GM13977 (cell line): Measurements from ENCODE around the gene SUCLG2.

Source experiments
- DNase-seq: peaks from one replicate; pipeline ENCODE4 v3.0.0; 2012; ENCODE audit warnings: low spot score
- in situ Hi-C: fragments of 300-500 bp; cut with MboI; formaldehyde crosslinking; loops from one replicate; pipeline ENCODE4 v1.12.0; 2022; ENCODE audit warnings: low sequenced_read_pairs, low pct_unique_long_range_greater_than_20kb, mixed read lengths, inconsistent platforms; ENCODE audit not compliant: unreplicated experiment
- TF ChIP-seq, protein P1 (sequence below): IDR thresholded peaks from 2 replicates; pipeline ENCODE4 v1.5.1; 2012; ENCODE audit warnings: mild to moderate bottlenecking, control low read depth; ENCODE audit not compliant: insufficient read depth; ENCODE audit errors: extremely low read depth, missing control alignments

Gene SUCLG2

DNA sequence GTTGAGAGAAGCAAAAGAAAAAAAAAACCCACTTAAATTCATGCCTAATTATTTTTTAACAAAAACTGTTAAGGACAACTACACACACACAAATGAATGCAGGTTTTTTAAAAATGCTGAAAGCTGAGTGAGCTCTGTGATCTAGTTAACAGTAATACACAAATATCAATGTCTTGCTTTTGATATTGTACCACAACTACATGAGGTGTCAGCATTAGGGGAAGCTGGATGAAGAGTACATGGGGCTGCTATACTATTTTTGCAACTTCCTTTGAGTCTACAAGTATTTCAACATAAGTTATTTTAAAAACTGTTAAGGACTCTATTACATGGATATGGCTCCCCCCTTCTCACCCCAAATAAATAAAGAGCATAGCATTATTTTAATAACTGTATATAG is 44.7 kb downstream of the SUCLG2 start:
- no peak for DNase-seq
- in situ Hi-C loops, result no loop called here
- TF ChIP-seq, protein P1, sequence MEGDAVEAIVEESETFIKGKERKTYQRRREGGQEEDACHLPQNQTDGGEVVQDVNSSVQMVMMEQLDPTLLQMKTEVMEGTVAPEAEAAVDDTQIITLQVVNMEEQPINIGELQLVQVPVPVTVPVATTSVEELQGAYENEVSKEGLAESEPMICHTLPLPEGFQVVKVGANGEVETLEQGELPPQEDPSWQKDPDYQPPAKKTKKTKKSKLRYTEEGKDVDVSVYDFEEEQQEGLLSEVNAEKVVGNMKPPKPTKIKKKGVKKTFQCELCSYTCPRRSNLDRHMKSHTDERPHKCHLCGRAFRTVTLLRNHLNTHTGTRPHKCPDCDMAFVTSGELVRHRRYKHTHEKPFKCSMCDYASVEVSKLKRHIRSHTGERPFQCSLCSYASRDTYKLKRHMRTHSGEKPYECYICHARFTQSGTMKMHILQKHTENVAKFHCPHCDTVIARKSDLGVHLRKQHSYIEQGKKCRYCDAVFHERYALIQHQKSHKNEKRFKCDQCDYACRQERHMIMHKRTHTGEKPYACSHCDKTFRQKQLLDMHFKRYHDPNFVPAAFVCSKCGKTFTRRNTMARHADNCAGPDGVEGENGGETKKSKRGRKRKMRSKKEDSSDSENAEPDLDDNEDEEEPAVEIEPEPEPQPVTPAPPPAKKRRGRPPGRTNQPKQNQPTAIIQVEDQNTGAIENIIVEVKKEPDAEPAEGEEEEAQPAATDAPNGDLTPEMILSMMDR, result no peak

DNA sequence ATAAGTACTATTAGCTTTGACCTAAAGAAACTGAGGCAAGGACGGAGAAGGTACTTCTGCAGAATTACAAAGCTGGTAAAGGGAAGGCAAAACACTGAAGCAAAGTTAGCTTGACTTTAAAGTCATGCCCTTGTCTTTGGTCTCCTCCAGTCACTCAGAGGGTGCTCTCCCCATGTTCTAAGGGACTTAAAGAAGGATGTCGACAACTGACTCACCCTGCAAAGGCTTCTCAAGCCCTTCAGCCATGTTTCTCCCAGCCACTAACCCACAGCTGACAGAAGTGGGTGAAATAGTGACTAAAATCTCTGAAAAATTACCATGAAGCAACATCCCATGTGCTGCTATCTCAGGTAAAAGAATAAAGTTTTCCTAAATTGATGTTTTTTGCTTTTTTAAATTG is 46.4 kb downstream of the SUCLG2 start:
- TF ChIP-seq, protein P1, result no peak
- DNase-seq, result no peak
- in situ Hi-C loops, result no loop called here

DNA sequence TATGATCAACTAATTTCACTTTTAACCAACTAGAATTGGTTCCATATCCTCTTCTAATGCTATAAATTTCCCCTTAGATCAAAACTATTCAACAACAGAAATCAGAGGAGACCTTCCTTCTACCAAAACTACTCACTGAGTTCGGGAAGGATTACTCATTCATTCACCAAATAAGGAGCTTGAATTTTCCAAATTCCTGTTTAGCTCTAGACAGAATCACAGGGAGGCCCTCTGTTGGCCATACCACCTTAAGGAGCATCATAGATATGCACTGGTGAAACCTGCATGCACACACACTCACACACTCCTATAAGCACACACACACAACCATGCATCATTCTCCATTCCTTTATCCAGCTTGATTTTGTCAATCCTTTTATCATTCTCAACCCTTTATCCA is 49.0 kb downstream of the SUCLG2 start:
- TF ChIP-seq, protein P1, result no peak
- in situ Hi-C loops, result no loop called here
- no peak for DNase-seq

DNA sequence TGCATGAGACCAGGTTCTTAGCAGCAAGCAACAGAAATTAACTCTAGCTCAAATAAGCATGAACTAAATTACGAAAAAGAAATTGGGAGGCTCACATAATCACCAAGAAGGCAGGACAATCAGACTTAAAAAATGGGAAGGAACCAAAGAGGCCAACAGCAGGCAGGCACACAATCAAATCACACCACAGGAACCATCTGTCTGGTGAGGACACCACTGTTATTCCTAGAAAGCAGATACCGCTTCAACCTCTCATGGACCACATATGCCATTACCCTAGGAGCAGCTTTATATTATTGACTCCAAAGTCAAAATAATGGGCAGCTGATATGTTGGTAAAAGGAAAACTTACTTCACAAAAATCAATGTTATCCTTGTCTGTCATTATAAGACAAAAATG is 51.6 kb downstream of the SUCLG2 start:
- TF ChIP-seq, protein P1, result no peak
- in situ Hi-C loops, result no loop called here
- DNase-seq, result no peak

DNA sequence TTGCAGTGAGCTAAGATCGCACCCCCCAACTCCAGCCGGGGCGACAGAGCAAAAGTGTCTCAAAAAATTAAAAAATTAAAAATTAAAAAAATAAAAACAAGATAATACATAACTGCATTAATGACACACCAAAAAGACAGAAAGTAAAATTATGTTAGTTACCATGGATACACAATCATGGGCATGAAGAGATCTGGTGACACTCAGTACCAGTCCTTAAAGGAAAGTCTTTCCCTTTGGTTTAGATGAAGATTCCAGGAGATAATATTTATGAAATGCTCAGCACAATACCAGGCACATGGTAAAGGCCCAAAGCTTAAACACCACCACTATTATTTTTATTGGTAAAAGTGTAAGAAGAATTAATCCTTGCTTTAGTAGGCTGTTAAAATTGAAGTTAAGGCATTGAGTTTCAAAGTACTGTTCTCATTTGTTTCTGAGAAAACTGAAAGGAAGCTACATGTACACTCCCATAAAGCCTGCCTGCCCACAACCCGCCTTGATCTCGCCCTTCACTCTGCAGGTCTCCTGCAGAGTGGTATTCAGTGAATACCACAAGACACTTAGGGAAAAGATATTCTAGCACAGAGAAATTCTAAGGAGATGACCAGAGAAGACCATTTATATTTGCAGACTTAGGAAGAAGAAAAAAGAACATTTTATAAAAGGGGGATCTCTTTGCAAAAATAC is 52.3 kb downstream of the SUCLG2 start:
- no peak for DNase-seq
- TF ChIP-seq, protein P1, result no peak
- in situ Hi-C loops, result no loop called here

DNA sequence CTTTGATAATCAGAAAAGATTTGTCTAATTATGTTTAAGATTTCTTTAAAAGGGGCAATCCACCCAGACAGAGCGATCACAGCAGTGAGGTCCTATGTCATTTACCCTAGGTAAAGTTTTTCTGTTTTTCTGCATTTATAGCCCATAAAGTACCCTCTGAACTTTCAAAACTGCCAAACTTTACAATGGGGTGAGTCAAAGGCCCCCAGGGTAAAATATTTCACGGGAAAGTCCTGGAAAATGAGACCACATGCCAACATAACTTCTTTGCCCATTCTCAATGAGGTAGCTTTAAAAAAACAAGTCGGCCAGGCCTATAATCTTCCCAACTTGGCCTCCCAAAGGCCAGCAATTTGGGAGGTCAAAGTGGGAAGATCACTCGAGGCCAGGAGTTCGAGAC is 53.0 kb downstream of the SUCLG2 start:
- no peak for DNase-seq
- TF ChIP-seq, protein P1, result no peak
- in situ Hi-C loops, result no loop called here
